Loucy (cell line): ENCODE measurements around the gene FOXA3.

ENCODE experiments used
- CTCF ChIP-seq: fragments of 200-600 bp; sonication (generic); conservative IDR thresholded peaks from 2 replicates; pipeline ENCODE4 v1.5.1; 2014; ENCODE audit warnings: mild to moderate bottlenecking, antibody characterized with exemption, low read length
- EZH2phosphoT487 ChIP-seq: fragments of 200-600 bp; IDR thresholded peaks from 2 replicates; pipeline ENCODE4 v1.6.1; 2018; ENCODE audit warnings: antibody characterized with exemption, mild to moderate bottlenecking, moderate library complexity, borderline replicate concordance

DNA sequence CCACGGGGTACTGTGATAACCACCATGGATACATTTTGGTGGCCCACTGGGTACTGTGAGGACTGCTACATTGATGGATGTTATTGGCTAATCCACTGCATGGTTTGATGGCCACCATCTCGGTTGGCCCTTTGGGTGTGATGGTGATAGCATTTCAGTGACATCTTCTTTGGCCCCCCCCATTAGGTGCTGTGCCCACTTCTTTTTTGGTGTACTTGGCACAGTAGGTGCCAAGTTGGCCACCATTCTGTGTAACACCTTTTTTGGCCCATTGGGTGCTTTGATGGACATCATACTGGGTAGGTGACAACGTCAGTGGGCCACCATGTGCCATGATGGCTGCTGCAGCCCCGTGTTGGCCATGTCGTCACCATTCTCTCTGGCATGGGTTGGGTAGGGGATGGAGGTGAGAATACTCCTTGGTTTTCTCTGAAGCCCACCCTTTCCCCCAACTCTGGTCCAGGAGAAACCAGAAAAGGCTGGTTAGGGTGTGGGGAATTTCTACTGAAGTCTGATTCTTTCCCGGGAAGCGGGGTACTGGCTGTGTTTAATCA, 9.2 kb downstream of the FOXA3 start:
- TF ChIP-seq CTCF = no peak
- TF ChIP-seq EZH2phosphoT487 = no peak
